Peyer's patch (tissue), 4 donors: ENCODE data around the gene AMBP. TPM values are rescaled to one million over a fixed set of nuclear protein-coding genes. Genes with fewer than 3 reads are reported as not detected.

Source experiments
- DNase-seq, 3 donors: peaks; one replicate each; pipeline ENCODE4 v3.0.0-alpha.2; 2017 to 2019
- H3K27ac ChIP-seq, 4 donors: fragments of 200-600 bp; sonication (generic); one replicate each; pipeline ENCODE4 v1.5.1; 2016 to 2019
- H3K27me3 ChIP-seq, 2 donors: fragments of 200-600 bp; sonication (generic); one replicate each; pipeline ENCODE4 v1.5.1; 2019
- H3K36me3 ChIP-seq, 3 donors: fragments of 200-600 bp; sonication (generic); one replicate each; pipeline ENCODE4 v1.5.1; 2016 to 2019
- H3K4me1 ChIP-seq, 4 donors: fragments of 200-600 bp; sonication (generic); one replicate each; pipeline ENCODE4 v1.5.1; 2016 to 2019
- H3K4me3 ChIP-seq, 4 donors: fragments of 200-600 bp; sonication (generic); 1 replicate in 3 of 4; 2 replicates in 1 of 4; pipeline ENCODE4 v1.5.1; 2016 to 2019; ENCODE audit warnings: mild to moderate bottlenecking in 1 of 4
- H3K9me3 ChIP-seq, 4 donors: fragments of 200-600 bp; sonication (generic); one replicate each; pipeline ENCODE4 v1.5.1; 2016 to 2019; ENCODE audit warnings: mild to moderate bottlenecking in 1 of 4
- POLR2A ChIP-seq, 2 donors: fragments of 450-650 bp; IDR thresholded peaks; one replicate each; pipeline ENCODE4 v1.5.1; 2017; ENCODE audit warnings: antibody characterized with exemption in 2 of 2, mild to moderate bottlenecking in 2 of 2, moderate library complexity in 2 of 2
- total RNA-seq, 4 donors: library from RNA; depleted of rRNA; stranded (reverse); fragments of >200 nt; gene quantifications; one replicate each; pipeline ENCODE4 v1.1.0, GENCODE V29; 2016
- TF ChIP-seq, protein P1 (sequence below), 6 experiments: fragments of 450-650 bp in 4 of 6; fragments of 200-600 bp in 2 of 6; sonication (generic) in 1 of 6; IDR thresholded peaks; one replicate each; pipeline ENCODE4 v1.5.1; 2017 to 2019; ENCODE audit warnings: antibody characterized with exemption in 6 of 6, mild to moderate bottlenecking in 3 of 6, moderate library complexity in 1 of 6

Gene AMBP
- total RNA-seq, 4 donors from 2014 or later = 4.4 TPM; not detected in 3

- Histone ChIP-seq H3K9me3 (peaks cover 0 to 9% (median 3%) of the 10 kb centered on the region in 4 donors), H3K4me1 (no peaks in the 10 kb centered on the region), H3K36me3 (no peaks in the 10 kb centered on the region), H3K27ac (no peak overlapping the region), H3K4me3 (no peak overlapping the region), H3K27me3 (no peaks in the 10 kb centered on the region)
- TF ChIP-seq, protein P1, sequence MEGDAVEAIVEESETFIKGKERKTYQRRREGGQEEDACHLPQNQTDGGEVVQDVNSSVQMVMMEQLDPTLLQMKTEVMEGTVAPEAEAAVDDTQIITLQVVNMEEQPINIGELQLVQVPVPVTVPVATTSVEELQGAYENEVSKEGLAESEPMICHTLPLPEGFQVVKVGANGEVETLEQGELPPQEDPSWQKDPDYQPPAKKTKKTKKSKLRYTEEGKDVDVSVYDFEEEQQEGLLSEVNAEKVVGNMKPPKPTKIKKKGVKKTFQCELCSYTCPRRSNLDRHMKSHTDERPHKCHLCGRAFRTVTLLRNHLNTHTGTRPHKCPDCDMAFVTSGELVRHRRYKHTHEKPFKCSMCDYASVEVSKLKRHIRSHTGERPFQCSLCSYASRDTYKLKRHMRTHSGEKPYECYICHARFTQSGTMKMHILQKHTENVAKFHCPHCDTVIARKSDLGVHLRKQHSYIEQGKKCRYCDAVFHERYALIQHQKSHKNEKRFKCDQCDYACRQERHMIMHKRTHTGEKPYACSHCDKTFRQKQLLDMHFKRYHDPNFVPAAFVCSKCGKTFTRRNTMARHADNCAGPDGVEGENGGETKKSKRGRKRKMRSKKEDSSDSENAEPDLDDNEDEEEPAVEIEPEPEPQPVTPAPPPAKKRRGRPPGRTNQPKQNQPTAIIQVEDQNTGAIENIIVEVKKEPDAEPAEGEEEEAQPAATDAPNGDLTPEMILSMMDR (IDR thresholded peaks at IDR 0.05) = no peak
- no peak for TF ChIP-seq POLR2A (IDR thresholded peaks at IDR 0.05)
- DNase-seq = peak in 1 of 3 donors; percentile 31
These were observed 50.8 kb downstream of the AMBP start for GRCh38 chr9:114027159-114027862.

DNA sequence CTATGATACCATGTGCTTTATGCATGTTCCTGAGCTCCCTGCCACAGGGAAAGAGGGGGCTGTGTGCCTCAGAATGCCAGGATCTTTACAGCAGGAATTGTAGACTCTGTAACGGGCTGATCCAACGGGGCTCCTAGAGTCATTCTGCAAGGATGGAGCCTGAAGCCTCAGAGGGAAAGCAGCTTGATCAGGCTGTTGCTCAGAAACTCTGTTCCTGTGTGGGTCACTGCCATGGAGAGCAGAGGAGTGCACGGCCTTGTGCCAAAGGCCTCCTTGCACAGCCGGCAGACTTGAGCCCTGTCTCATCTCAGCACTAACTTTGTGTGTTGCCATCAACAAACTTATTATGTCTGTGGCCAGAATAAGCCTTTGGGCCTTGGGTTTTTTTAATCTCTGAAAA is 51.8 kb downstream of the AMBP start:
- H3K27ac ChIP-seq = no peak overlapping the region
- H3K9me3 ChIP-seq = peaks cover 0 to 9% (median 3%) of the 10 kb centered on the region in 4 donors
- TF ChIP-seq, protein P1 (IDR thresholded peaks at IDR 0.05) = no peak
- TF ChIP-seq POLR2A (IDR thresholded peaks at IDR 0.05) = no peak
- H3K27me3 ChIP-seq = no peaks in the 10 kb centered on the region
- DNase-seq = no peak
- H3K4me1 ChIP-seq = no peaks in the 10 kb centered on the region
- H3K4me3 ChIP-seq = no peak overlapping the region
- H3K36me3 ChIP-seq = no peaks in the 10 kb centered on the region

GRCh38 chr9:114025760-114026159 is 52.3 kb downstream of the AMBP start:
- Histone ChIP-seq H3K36me3 (no peaks in the 10 kb centered on the region), H3K4me3 (no peak overlapping the region), H3K9me3 (peaks cover 0 to 9% (median 3%) of the 10 kb centered on the region in 4 donors), H3K27ac (no peak overlapping the region), H3K27me3 (no peaks in the 10 kb centered on the region), H3K4me1 (no peaks in the 10 kb centered on the region)
- DNase-seq = no peak
- TF ChIP-seq POLR2A (IDR thresholded peaks at IDR 0.05) = no peak
- TF ChIP-seq, protein P1 (IDR thresholded peaks at IDR 0.05) = no peak

DNA sequence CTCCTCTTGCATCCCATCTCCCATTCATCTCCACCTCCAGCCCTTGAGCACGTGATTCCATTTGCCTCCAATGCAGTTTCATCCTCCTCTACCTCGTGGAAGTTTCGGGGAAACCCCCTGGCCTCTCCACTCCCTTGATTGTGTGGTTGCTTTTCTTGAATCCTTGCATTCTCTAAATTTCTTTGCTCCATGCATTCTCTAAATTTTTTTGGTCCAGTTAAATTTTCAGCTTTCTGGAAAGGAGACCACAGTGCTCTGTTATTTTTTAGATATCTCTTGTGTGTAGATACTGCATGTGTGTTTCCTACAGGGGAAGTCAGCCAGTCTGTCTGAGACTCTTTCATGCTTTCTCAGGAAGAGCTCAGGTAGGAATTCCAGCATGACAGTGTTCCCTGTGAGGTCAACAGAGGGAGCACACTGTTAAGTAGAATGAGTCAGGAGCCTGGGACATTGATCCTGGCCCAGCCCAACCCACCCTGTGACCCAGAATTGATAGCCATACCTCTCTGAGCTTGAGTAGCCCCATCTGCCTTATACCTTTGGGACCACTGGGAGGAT is 52.8 kb downstream of the AMBP start:
- no peak overlapping the region for H3K4me3 ChIP-seq
- H3K27ac ChIP-seq = no peak overlapping the region
- H3K9me3 ChIP-seq = peaks cover 0 to 9% (median 3%) of the 10 kb centered on the region in 4 donors
- no peak for TF ChIP-seq POLR2A (IDR thresholded peaks at IDR 0.05)
- TF ChIP-seq, protein P1 (IDR thresholded peaks at IDR 0.05) = no peak
- H3K36me3 ChIP-seq = no peaks in the 10 kb centered on the region
- H3K27me3 ChIP-seq = no peaks in the 10 kb centered on the region
- H3K4me1 ChIP-seq = no peaks in the 10 kb centered on the region
- DNase-seq = peak in 1 of 3 donors; percentile 1

- H3K4me3 ChIP-seq = no peak overlapping the region
- H3K27me3 ChIP-seq = no peaks in the 10 kb centered on the region
- no peak overlapping the region for H3K27ac ChIP-seq
- no peaks in the 10 kb centered on the region for H3K4me1 ChIP-seq
- no peak for TF ChIP-seq POLR2A (IDR thresholded peaks at IDR 0.05)
- TF ChIP-seq, protein P1 (IDR thresholded peaks at IDR 0.05) = no peak
- no peak for DNase-seq
- H3K36me3 ChIP-seq = no peaks in the 10 kb centered on the region
- H3K9me3 ChIP-seq = peaks cover 0 to 9% (median 3%) of the 10 kb centered on the region in 4 donors
These were observed 54.1 kb downstream of the AMBP start for GRCh38 chr9:114023961-114024360.
